Measurements from ENCODE around the gene TBCD.
"Not testable (repeated sequence)": the region's sequence is repeated elsewhere in the genome, so short reads cannot be mapped to it uniquely, and the experiment has no call there.

Gene TBCD

GRCh38 chr17:82729479-82730260 lies 22.2 kb upstream of the TBCD start:
- H3K4me3 ChIP-seq, result no peak overlapping the region
- peaks cover 29% of the 10 kb centered on the region for H3K9me3 ChIP-seq
- H4K20me1 ChIP-seq, result no peaks in the 10 kb centered on the region
- no peaks in the 10 kb centered on the region for H3K4me1 ChIP-seq
- no peak for TF ChIP-seq Cebpa-rat (IDR thresholded peaks at IDR 0.05)
- H3K4me2 ChIP-seq, result no peak overlapping the region
- H3K9ac ChIP-seq, result no peak overlapping the region
- H3K27ac ChIP-seq, result no peak overlapping the region
- H3K36me3 ChIP-seq, result peaks cover 96% of the 10 kb centered on the region
- H3K27me3 ChIP-seq, result peaks cover 6% of the 10 kb centered on the region

DNA sequence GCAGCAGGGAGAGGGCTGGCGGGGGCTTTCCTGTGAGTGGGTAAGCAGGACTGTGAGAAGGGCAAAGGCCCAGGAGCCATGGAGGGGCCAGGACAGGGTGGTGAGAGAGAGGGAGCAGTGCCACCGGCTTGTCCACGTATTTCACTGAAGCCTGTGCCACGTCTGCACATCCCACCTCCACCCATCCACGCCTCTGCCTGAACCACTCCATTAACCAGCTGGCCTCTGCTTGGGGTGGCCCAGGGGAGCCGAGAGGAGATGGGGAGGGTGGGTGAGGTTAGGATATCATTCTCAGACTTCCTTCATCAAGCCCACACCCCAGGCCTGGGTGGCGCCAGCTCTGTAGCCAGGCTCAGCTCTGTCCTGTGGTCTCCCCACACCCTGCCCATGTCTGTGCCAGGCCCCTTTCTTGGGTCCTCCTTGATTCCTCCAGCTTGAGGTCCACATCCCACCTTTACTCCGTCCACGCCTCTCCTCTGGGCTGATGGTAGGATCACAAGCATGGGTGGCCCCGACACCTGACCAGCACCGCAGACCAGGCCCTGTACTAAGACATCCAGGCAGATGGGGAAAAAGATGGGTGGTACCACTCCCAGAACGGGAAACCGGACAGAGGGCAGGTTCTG lies 19.6 kb upstream of the TBCD start:
- no peak overlapping the region for H3K4me3 ChIP-seq
- peaks cover 29% of the 10 kb centered on the region for H3K9me3 ChIP-seq
- no peak for TF ChIP-seq Cebpa-rat (IDR thresholded peaks at IDR 0.05)
- no peaks in the 10 kb centered on the region for H3K4me1 ChIP-seq
- no peak overlapping the region for H3K4me2 ChIP-seq
- peaks cover 72% of the 10 kb centered on the region for H3K36me3 ChIP-seq
- no peaks in the 10 kb centered on the region for H4K20me1 ChIP-seq
- peaks cover 29% of the 10 kb centered on the region for H3K27me3 ChIP-seq
- no peak overlapping the region for H3K9ac ChIP-seq
- H3K27ac ChIP-seq, result no peak overlapping the region

- Histone ChIP-seq H3K4me2 (no peak within 1 kb of the TSS), H3K36me3 (peaks cover 54% of the 10 kb centered on the region), H3K27me3 (peaks cover 29% of the 10 kb centered on the region), H3K4me3 (no peak within 1 kb of the TSS), H4K20me1 (no peaks in the 10 kb centered on the region), H3K9me3 (peaks cover 38% of the 10 kb centered on the region), H3K9ac (no peak within 1 kb of the TSS), H3K27ac (no peak within 1 kb of the TSS), H3K4me1 (no peaks in the 10 kb centered on the region)
- TF ChIP-seq Cebpa-rat (IDR thresholded peaks at IDR 0.05), result no peak
Measured at GRCh38 chr17:82734987-82735866, 16.6 kb upstream of the TBCD start, which contains the start of gene FN3K. TSS of gene FN3K (plus strand) at chr17:82735615. CDS start at chr17:82735637, 22 bp downstream.

- peaks cover 52% of the 10 kb centered on the region for H3K9me3 ChIP-seq
- peaks cover 29% of the 10 kb centered on the region for H3K27me3 ChIP-seq
- no peaks in the 10 kb centered on the region for H4K20me1 ChIP-seq
- no peak overlapping the region for H3K27ac ChIP-seq
- no peak for TF ChIP-seq Cebpa-rat (IDR thresholded peaks at IDR 0.05)
- no peak overlapping the region for H3K4me2 ChIP-seq
- H3K4me1 ChIP-seq, result no peaks in the 10 kb centered on the region
- peaks cover 54% of the 10 kb centered on the region for H3K36me3 ChIP-seq
- no peak overlapping the region for H3K4me3 ChIP-seq
- H3K9ac ChIP-seq, result no peak overlapping the region
Measured at GRCh38 chr17:82736511-82737185, 15.2 kb upstream of the TBCD start.

- TF ChIP-seq Cebpa-rat (IDR thresholded peaks at IDR 0.05), result no peak
- no peak overlapping the region for H3K9ac ChIP-seq
- no peak overlapping the region for H3K4me2 ChIP-seq
Measured at GRCh38 chr17:82737967-82738877, 13.6 kb upstream of the TBCD start.

DNA sequence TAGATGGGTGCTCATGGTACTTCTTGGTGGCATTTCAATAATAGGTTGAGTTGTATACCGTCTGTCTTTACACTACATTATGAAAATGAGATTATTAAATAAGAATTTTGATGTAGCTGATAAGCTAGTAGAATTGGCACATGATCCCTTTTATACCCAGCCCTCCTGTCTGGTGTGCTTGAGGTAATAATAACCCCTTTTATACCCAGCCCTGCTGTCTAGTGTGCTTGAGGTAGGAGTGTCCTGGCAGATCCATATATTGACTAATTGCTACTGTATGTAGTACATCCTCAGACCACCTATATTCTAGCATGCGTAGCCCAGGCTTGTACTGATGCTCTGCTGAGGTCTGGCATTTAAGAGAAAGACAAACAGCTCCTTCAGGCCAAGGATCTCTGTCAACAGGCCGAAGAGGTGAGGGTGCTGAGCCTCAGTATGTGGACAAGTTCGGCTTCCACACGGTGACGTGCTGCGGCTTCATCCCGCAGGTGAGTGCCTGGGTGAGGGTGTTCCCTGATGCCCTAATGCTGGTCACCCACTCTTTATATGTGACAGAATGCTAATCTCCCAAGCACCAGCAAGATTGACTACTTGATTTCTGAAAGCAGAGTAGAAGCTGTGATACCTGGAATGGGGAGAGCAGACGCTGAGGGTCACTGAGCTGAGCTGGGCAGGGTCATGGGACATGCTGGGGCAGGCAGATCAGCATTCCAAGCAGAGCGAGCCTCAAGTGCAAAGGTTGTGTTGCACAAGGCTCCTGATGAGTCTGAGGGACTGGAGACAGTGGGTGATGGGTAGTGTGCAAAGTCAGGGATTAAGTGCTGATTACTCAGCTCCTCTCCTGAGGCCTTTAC lies 10.7 kb upstream of the TBCD start:
- Histone ChIP-seq H4K20me1 (no peaks in the 10 kb centered on the region), H3K27ac (no peak overlapping the region), H3K4me3 (no peak overlapping the region), H3K4me1 (no peaks in the 10 kb centered on the region), H3K27me3 (peaks cover 9% of the 10 kb centered on the region), H3K36me3 (peaks cover 44% of the 10 kb centered on the region), H3K9ac (no peak overlapping the region), H3K4me2 (no peak overlapping the region), H3K9me3 (peaks cover 59% of the 10 kb centered on the region)
- no peak for TF ChIP-seq Cebpa-rat (IDR thresholded peaks at IDR 0.05)

More at GRCh38 chr17:82737967-82738877, 13.6 kb upstream of the TBCD start:
- Histone ChIP-seq H3K9me3 (peaks cover 52% of the 10 kb centered on the region), H4K20me1 (no peaks in the 10 kb centered on the region), H3K36me3 (peaks cover 49% of the 10 kb centered on the region), H3K27me3 (peaks cover 29% of the 10 kb centered on the region), H3K27ac (no peak overlapping the region), H3K4me3 (no peak overlapping the region), H3K4me1 (no peaks in the 10 kb centered on the region)

GRCh38 chr17:82743344-82744219 lies 8.3 kb upstream of the TBCD start:
- H3K4me1 ChIP-seq, result no peaks in the 10 kb centered on the region

DNA sequence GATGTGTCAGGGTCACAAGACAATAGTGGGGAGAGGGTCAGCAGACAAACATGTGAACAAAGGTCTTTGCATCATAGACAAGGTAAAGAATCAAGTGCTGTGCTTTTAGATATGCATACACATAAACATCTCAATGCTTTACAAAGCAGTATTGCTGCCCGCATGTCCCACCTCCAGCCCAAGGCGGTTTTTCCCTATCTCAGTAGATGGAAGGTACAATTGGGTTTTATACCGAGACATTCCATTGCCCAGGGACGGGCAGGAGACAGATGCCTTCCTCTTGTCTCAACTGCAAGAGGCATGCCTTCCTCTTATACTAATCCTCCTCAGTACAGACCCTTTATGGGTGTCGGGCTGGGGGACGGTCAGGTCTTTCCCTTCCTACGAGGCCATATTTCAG lies 7.1 kb upstream of the TBCD start:
- Histone ChIP-seq H3K36me3 (peaks cover 52% of the 10 kb centered on the region), H3K9me3 (peaks cover 87% of the 10 kb centered on the region)
- H3K9ac ChIP-seq, H3K4me3 ChIP-seq, H3K4me1 ChIP-seq, H3K27ac ChIP-seq, H4K20me1 ChIP-seq, H3K27me3 ChIP-seq, H3K4me2 ChIP-seq: not testable (repeated sequence)

More at GRCh38 chr17:82743344-82744219, 8.3 kb upstream of the TBCD start:
- Histone ChIP-seq H3K9me3 (peaks cover 80% of the 10 kb centered on the region), H3K36me3 (peaks cover 46% of the 10 kb centered on the region), H3K27me3 (no peaks in the 10 kb centered on the region), H3K9ac (no peak overlapping the region), H3K27ac (no peak overlapping the region), H3K4me2 (no peak overlapping the region), H4K20me1 (no peaks in the 10 kb centered on the region), H3K4me3 (no peak overlapping the region)
- no peak for TF ChIP-seq Cebpa-rat (IDR thresholded peaks at IDR 0.05)
